ACC112 (cell line): Measurements from ENCODE around the gene OSBPL10.

Source experiments
- H2AFZ ChIP-seq: fragments of 200-600 bp; sonication (generic); one replicate; pipeline ENCODE4 v1.6.0; 2017; ENCODE audit warnings: antibody characterized with exemption, low read length; ENCODE audit not compliant: unreplicated experiment
- H3K27ac ChIP-seq: fragments of 200-600 bp; sonication (generic); 2 replicates; pipeline ENCODE4 v1.5.1; 2014; ENCODE audit warnings: low read depth, mild to moderate bottlenecking, antibody characterized with exemption, low read length, moderate library complexity
- H3K27me3 ChIP-seq: fragments of 200-600 bp; sonication (generic); 2 replicates; pipeline ENCODE4 v1.6.1; 2014; ENCODE audit warnings: mild to moderate bottlenecking, antibody characterized with exemption, low read length, moderate library complexity, mixed read lengths; ENCODE audit not compliant: insufficient read depth
- H3K36me3 ChIP-seq: fragments of 200-600 bp; sonication (generic); 2 replicates; pipeline ENCODE4 v1.6.1; 2016; ENCODE audit warnings: mild to moderate bottlenecking, antibody characterized with exemption, low read length, moderate library complexity, mixed read lengths; ENCODE audit not compliant: insufficient read depth
- H3K4me1 ChIP-seq: fragments of 200-600 bp; sonication (generic); one replicate; pipeline ENCODE4 v1.6.1; 2016; ENCODE audit warnings: low read length, mixed read lengths; ENCODE audit not compliant: insufficient read depth, unreplicated experiment, control insufficient read depth
- H3K4me3 ChIP-seq: fragments of 200-600 bp; sonication (generic); 2 replicates; pipeline ENCODE4 v1.5.1; 2014; ENCODE audit warnings: mild to moderate bottlenecking, low read depth, low read length
- H3K79me2 ChIP-seq: fragments of 200-600 bp; sonication (generic); one replicate; pipeline ENCODE4 v1.6.0; 2016; ENCODE audit warnings: low read length; ENCODE audit not compliant: control insufficient read depth, unreplicated experiment, insufficient read depth

The OSBPL10 gene

DNA sequence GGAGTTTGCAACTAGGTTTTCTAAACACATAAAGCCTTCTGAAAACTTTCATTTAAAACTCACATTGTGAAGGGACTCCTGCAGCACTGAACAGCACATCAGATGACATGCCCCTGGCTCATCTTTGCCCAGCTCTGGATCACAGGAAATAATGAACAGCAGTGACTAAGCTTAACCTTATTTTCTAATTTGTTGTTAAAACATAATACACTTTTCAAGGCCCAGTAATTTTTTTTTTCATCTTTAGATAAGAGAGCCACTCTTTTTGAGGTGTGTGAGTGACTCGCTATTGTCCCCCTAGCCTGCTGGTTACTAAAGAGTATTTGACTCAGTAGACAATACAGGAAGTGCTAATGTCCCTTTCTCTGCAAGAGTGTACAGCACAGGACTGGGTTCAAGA is 204.0 kb downstream of the OSBPL10 start:
- peak overlapping the region; percentile 18; the same call in 1 of the 2 replicates for H3K27ac ChIP-seq
- H3K36me3 ChIP-seq = no peaks in the 10 kb centered on the region
- H3K27me3 ChIP-seq = no peaks in the 10 kb centered on the region
- H3K4me1 ChIP-seq = peaks cover 24% of the 10 kb centered on the region
- no peak overlapping the region for H2AFZ ChIP-seq
- no peak overlapping the region for H3K4me3 ChIP-seq
- H3K79me2 ChIP-seq = peaks cover 4% of the 10 kb centered on the region

DNA sequence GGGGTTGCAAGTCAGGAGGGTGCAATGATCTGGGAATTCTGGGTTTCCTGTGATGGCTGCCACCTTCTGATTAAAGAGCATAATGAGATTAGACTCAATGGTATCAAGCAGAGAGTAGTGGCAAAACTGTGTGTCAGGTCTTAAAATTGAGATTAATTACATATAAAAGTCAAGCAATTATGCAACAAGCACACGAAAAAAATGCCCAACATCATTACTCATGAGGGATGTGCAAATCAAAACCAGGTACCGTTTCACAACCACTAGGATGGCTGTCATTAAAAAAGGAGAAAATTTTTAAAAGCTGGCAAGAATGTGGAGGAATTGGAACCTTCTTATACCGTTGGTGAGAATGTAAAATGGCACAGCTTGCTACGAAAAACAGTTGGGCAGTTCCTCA is 205.0 kb downstream of the OSBPL10 start:
- H3K4me3 ChIP-seq = no peak overlapping the region
- peaks cover 24% of the 10 kb centered on the region for H3K4me1 ChIP-seq
- no peaks in the 10 kb centered on the region for H3K36me3 ChIP-seq
- H3K27ac ChIP-seq = no peak overlapping the region
- no peaks in the 10 kb centered on the region for H3K27me3 ChIP-seq
- no peaks in the 10 kb centered on the region for H3K79me2 ChIP-seq
- H2AFZ ChIP-seq = no peak overlapping the region

DNA sequence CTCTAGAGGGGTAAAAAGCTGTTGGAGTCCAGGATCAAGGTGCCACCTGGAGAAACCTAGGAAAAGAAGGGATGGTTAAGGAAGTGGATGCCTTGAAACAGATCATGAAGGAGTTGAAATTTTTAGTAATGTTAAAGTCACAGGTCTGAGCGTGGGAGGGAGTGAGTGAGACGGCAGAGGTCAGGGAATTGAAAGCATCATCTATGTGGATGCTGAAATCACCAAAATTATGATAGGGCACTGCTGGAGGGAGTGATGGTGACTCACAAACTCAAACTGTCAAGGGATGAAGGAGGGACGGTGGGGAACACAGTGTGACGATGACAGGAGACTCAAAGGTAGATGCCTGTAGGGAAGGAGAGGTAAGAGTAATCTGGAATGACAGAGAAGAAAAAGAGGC is 205.7 kb downstream of the OSBPL10 start:
- Histone ChIP-seq H3K36me3 (no peaks in the 10 kb centered on the region), H3K27ac (no peak overlapping the region), H3K4me1 (peaks cover 24% of the 10 kb centered on the region), H3K4me3 (no peak overlapping the region), H2AFZ (no peak overlapping the region), H3K27me3 (no peaks in the 10 kb centered on the region), H3K79me2 (no peaks in the 10 kb centered on the region)

DNA sequence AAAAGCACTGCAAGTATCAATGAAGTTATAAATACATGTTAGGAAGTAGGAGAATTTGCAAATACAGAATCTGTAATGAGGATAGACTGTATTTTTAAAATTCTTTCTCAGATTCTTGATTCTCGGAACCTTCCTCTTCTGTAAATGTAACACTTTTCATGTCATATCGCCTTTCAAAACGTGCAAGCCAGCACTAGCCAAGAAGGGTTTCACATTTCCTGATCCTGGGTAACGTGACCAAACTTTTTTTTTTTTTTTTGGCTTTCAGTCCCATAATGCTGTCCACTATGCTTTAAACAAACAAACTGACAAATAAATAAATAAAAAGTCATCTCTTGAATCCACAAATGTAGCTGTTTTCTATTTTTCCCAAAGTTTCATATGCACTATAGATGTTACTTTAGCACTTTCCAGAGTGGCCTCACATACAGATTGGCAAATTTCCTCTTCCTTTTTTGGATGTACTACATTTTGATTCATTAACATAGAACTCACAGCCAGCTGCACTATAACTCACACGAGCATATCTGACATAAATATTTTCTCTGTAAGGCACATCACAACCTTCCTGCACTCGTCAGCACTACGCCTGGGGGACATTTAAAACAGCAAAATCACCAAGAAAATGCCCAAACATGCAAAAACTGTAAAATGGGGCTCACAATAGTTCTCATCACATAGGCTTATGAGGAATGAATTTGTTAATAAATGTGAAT is 208.1 kb downstream of the OSBPL10 start:
- Histone ChIP-seq H3K27ac (no peak overlapping the region), H3K4me1 (peaks cover 24% of the 10 kb centered on the region), H3K27me3 (no peaks in the 10 kb centered on the region), H3K36me3 (no peaks in the 10 kb centered on the region), H2AFZ (no peak overlapping the region), H3K79me2 (no peaks in the 10 kb centered on the region), H3K4me3 (no peak overlapping the region)

DNA sequence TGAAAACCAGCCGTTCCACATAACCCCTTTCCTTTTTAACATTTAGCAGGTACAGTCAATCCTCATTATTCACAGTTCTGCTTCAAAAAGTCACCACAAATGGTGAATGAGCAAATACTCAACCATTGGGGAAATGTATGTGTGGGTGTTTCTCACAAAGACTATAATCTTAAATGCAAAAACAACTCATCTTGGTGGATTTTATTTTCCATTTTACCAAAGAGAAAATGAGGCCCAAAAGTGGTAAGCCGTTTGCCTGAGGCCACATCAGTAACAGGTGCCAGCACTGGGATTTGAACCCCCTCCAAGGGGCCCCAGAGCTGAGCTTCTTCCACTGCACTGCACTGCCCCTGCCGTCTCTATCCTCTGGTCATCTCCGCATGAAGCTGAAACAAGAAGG is 208.8 kb downstream of the OSBPL10 start:
- Histone ChIP-seq H3K4me3 (no peak overlapping the region), H2AFZ (no peak overlapping the region), H3K27ac (no peak overlapping the region), H3K4me1 (peaks cover 18% of the 10 kb centered on the region), H3K79me2 (no peaks in the 10 kb centered on the region), H3K36me3 (no peaks in the 10 kb centered on the region), H3K27me3 (no peaks in the 10 kb centered on the region)

DNA sequence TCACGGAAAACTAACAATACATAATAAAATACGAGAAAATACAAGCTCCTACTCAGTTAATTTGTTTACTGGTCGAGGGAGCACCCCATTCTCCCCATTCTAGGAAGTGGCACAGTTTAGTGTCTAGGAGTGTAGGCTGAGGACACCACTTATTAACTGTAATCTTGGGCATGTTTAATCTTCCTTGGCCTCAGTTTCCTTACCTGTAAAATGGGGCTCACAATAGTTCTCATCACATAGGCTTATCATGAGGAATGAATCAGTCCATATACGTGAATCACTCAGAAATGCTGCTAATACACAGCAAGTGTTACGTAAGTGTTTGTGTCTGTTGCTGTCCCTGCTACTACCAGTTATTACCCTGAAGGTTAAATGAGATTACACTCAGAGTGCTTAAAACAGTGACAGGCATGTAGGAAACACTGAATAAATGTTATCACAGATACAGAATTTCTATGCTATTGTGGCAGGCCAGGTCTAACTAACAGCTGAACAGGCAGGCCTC is 210.2 kb downstream of the OSBPL10 start:
- H3K27ac ChIP-seq = no peak overlapping the region
- H3K4me3 ChIP-seq = no peak overlapping the region
- H3K4me1 ChIP-seq = peaks cover 4% of the 10 kb centered on the region
- H3K36me3 ChIP-seq = no peaks in the 10 kb centered on the region
- H2AFZ ChIP-seq = no peak overlapping the region
- no peaks in the 10 kb centered on the region for H3K27me3 ChIP-seq
- no peaks in the 10 kb centered on the region for H3K79me2 ChIP-seq

DNA sequence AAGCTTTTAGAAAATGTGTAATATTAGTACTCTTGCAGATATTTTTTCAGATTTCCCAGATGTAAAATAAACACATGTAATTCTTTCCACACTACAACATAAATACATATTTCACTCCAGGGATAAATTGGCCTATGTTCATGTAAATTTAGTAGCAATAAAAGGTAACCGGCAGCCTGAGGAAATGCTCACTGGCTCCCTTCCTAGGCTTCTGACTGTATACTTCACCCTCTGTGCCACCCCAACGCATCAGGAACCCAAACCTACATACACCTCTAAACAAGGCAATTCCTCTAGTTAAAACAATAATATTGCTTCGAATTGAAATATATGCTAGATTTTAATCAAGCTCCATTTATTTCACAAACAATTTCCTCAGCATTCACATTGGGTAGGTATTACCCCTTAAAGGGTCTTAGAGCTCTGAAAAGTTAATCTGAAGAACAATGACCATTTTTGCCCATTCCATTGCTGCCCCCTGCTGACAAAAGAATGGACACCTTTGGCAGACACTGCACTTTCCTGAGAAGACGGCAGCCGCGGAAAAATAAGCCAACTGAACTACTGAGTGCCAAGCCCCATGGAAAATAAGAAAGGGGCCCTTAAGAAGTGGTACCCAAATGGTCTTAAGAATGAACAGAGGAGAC is 212.5 kb downstream of the OSBPL10 start:
- H3K27me3 ChIP-seq = no peaks in the 10 kb centered on the region
- no peaks in the 10 kb centered on the region for H3K4me1 ChIP-seq
- H3K36me3 ChIP-seq = no peaks in the 10 kb centered on the region
- no peak overlapping the region for H2AFZ ChIP-seq
- H3K4me3 ChIP-seq = no peak overlapping the region
- H3K27ac ChIP-seq = no peak overlapping the region
- H3K79me2 ChIP-seq = no peaks in the 10 kb centered on the region

DNA sequence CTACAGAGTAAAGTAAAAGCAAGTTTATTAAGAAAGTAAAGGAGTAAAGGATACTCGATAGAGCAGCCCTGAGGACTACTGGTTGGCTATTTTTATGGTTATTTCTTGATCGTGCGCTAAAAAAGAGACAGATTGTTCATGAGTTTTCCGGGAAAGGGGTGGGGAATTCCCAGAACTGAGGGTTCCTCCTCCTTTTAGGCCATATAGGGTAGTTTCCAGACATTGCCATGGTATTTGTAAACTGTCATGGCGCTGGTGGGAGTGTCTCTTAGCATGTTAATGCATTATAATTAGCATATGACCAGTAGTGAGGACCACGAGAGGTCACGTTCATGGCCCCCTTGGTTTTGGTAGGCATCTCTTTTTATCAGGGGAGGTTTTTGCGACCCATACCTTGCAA is 213.1 kb downstream of the OSBPL10 start:
- H3K36me3 ChIP-seq = no peaks in the 10 kb centered on the region
- no peak overlapping the region for H3K27ac ChIP-seq
- H3K79me2 ChIP-seq = no peaks in the 10 kb centered on the region
- H3K4me3 ChIP-seq = no peak overlapping the region
- H2AFZ ChIP-seq = no peak overlapping the region
- no peaks in the 10 kb centered on the region for H3K27me3 ChIP-seq
- H3K4me1 ChIP-seq = no peaks in the 10 kb centered on the region

DNA sequence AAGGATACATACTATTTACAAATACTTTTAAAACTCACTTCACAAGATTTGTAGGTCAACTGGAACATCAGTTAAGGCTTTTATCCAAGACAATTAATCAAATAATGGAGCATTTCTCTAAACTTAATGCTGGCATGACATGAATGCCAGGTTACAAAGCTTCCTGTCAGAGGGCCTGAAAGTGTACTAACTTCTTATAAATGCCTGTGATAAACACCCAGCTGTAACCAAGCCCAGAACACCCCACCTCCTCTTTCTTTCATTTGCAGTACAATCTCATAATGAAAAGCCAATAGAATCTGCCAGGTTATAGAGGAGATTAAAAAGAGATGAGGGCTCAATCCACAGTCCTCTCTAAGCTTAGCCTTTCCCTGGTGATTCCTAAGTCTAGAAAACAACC is 214.4 kb downstream of the OSBPL10 start:
- Histone ChIP-seq H3K79me2 (no peaks in the 10 kb centered on the region), H3K27me3 (no peaks in the 10 kb centered on the region), H3K36me3 (no peaks in the 10 kb centered on the region)

DNA sequence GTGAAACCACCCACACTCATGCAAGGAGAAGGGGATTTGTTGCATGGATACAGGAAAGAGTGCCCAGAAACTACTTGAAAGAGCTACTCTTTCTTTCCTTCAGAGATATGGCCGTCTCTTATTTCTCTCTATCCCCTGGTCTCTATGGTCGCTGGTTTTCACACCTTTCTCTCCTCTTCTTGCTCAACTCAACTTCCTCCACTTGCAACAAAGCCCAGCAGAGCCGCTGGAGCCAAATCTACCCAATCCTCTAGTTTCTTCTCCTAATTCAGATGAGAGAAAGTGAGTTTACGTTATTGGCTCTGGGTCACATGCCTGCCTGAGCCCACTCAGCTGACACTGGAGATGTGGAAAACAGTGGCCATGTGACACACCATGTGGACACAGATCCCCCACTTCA is 215.2 kb downstream of the OSBPL10 start:
- Histone ChIP-seq H3K4me1 (no peaks in the 10 kb centered on the region), H3K27me3 (no peaks in the 10 kb centered on the region), H3K27ac (no peak overlapping the region), H2AFZ (no peak overlapping the region), H3K79me2 (no peaks in the 10 kb centered on the region), H3K36me3 (no peaks in the 10 kb centered on the region), H3K4me3 (no peak overlapping the region)

More for the DNA sequence above, 214.4 kb downstream of the OSBPL10 start:
- no peak overlapping the region for H3K27ac ChIP-seq
- no peaks in the 10 kb centered on the region for H3K4me1 ChIP-seq
- H2AFZ ChIP-seq = no peak overlapping the region
- H3K4me3 ChIP-seq = no peak overlapping the region

DNA sequence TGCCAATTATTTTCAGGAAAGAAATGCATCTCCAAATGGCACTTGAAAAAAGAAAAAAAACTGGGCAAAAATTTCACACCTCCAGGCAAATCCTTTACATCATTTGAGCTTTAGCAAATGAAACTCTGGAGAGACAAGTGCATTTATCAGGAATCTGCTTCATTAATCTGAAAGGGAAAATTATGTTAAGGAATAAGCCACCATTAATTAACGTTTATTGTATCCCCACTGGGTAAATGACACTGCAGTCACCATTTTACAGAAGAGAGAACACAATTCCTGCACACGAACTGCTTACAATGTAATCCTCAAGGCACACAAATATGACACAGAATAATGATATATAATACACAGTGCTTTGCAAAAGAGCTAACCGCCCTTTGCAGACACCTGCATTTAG is 217.3 kb downstream of the OSBPL10 start:
- H3K4me1 ChIP-seq = no peaks in the 10 kb centered on the region
- H2AFZ ChIP-seq = no peak overlapping the region
- H3K36me3 ChIP-seq = no peaks in the 10 kb centered on the region
- H3K27ac ChIP-seq = no peak overlapping the region
- H3K27me3 ChIP-seq = no peaks in the 10 kb centered on the region
- H3K79me2 ChIP-seq = no peaks in the 10 kb centered on the region
- no peak overlapping the region for H3K4me3 ChIP-seq
